Heart right ventricle (tissue), 16 donors: ENCODE measurements around the gene SELENOH. TPM values are rescaled to one million over a fixed set of nuclear protein-coding genes. Genes with fewer than 3 reads are reported as not detected.

Experiments
- ATAC-seq, 8 donors: fragments of 200-7000 bp; cut with Tn5 transposase; one replicate each; pipeline ENCODE4 v1.9.1; 2020; ENCODE audit warnings: mild to moderate bottlenecking in 8 of 8, moderate library complexity in 8 of 8, moderate number of reproducible peaks in 1 of 8
- DNase-seq, 2 donors: peaks; one replicate each; pipeline ENCODE4 v3.0.0-alpha.2; 2020
- H3K27ac ChIP-seq, 10 donors: fragments of 200-600 bp; sonication (generic) in 2 of 10; one replicate each; pipeline versions ENCODE4 v1.5.0 to v1.8.0; 2020 to 2022; ENCODE audit warnings: mild to moderate bottlenecking in 3 of 10
- H3K27me3 ChIP-seq, 7 donors: fragments of 200-600 bp; one replicate each; pipeline ENCODE4 v1.8.0; 2021 to 2022; ENCODE audit warnings: mild to moderate bottlenecking in 2 of 7
- H3K36me3 ChIP-seq, 9 donors: fragments of 200-600 bp; sonication (generic) in 1 of 9; one replicate each; pipeline versions ENCODE4 v1.5.0 to v1.8.0; 2020 to 2022; ENCODE audit warnings: mild to moderate bottlenecking in 2 of 9
- H3K4me1 ChIP-seq, 9 donors: fragments of 200-600 bp; sonication (generic) in 1 of 9; one replicate each; pipeline versions ENCODE4 v1.5.0 to v1.8.0; 2020 to 2022; ENCODE audit warnings: mild to moderate bottlenecking in 4 of 9
- H3K4me3 ChIP-seq, 10 donors: fragments of 200-600 bp; sonication (generic) in 2 of 10; one replicate each; pipeline versions ENCODE4 v1.5.0 to v1.8.0; 2020 to 2022; ENCODE audit warnings: mild to moderate bottlenecking in 7 of 10, moderate library complexity in 2 of 10
- H3K9me3 ChIP-seq, 11 donors: fragments of 200-600 bp in 10 of 11; sonication (generic) in 2 of 11; one replicate each; pipeline versions ENCODE4 v1.5.0 to v1.8.0; 2013 to 2022; ENCODE audit warnings: mild to moderate bottlenecking in 2 of 11, control low read depth in 1 of 11, moderate library complexity in 1 of 11
- WGBS, 2 donors: extraction: QIAGEN DNeasy Blood & Tissue Kit; methylation state at CpG; one replicate each; pipeline ENCODE4 v1.1.7; 2013; ENCODE audit warnings: inconsistent platforms in 1 of 2; 5-methylcytosine and 5-hydroxymethylcytosine counted together
- intact Hi-C, 10 donors: fragments of 100-400 bp; cut with DNase I; formaldehyde crosslinking; loops; one replicate each; pipeline versions ENCODE4 v1.11.1 to v1.14.2; 2022
- polyA plus RNA-seq, 2 donors: library from polyadenylated mRNA; stranded (reverse); fragments of 200-250 nt; gene quantifications; one replicate each; pipeline ENCODE4 v1.2.3, GENCODE V29; 2013
- total RNA-seq, 10 donors: library from RNA; stranded (reverse); fragmentation: NEBNext Ultra II Directional in 3 of 10; extraction: Animal tissue kit (Norgen Biotek cat#: 25700) in 3 of 10; gene quantifications; one replicate each; pipeline versions ENCODE4 v1.2.1 to v1.2.4, GENCODE V29; 2021 to 2023
- TF ChIP-seq, protein P1 (sequence below), 9 donors: fragments of 200-600 bp; sonication (generic) in 2 of 9; IDR thresholded peaks; one replicate each; pipeline versions ENCODE4 v1.5.0 to v1.8.0; 2021 to 2022; ENCODE audit warnings: antibody characterized with exemption in 9 of 9, mild to moderate bottlenecking in 5 of 9, moderate library complexity in 1 of 9
- donor health status: Arrhythmogenic right ventricular cardiomyopathy.
- donor health status: ischemic (EF 13 %, LVEDD 7.1; RV severe dilation, severe dysfunction).
- donor health status: healthy with polysubstance abuse.
- donor health status: DM: no; HTN: yes; CAD: no.
- donor health status: DM: no; HTN: no; CAD: no.
- donor health status: ischemic (EF 25% LVEDD 6.9; RV normal size, moderate dysfunction).
- donor health status: ischemic (EF 25% LVEDD 5.7; RV mildly dilated, moderate dysfunction).
- donor health status: healthy.
- donor health status: DM: yes; HTN: yes; CAD: no.
- donor health status: Ischemic cardiomyopathy.
- donor health status: ischemic (EF 35%, LVEDD 5.7; RV mildly dilated, moderate dysfunction).
- donor health status: nonischemic (EF 11% LVEDD 7.7; RV severe dilation, severe dysfunction).
- donor health status: DM: yes; HTN: yes; CAD: no.
- donor health status: PGD.
- donor health status: ischemic (EF 29% LVEDD 5.4; RV normal size, mild dysfunction).
- donor health status: nonischemic (EF 23%, LVEDD 6.1; RV moderate dilation, normal function).

SELENOH gene
- total and polyA plus RNA-seq, 12 donors, result 69.8 to 99.0 (median 77.5) TPM

DNA sequence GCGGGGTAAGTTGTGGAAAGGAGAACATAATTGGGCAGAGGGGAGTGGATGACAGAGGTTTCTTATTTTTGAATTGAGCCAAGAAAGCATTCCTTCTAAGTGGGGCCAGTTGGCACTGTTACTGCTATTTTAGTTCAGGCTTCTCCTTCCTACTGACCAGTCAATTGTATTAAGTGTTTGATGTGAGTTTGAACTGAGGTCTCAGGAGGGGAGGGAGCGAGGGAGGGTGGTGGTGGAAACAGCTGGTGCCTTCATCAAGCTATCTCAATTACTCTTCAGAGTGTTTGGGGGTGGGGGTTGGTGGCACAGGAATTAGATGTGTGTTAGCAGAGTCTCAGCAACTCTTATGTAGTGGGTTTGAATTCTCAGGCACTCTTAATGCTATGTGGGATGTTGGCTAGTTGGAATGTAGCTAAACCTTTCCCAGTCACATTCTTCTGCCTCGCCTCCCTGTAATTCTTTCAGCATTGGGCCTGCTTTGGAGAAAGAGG is 34.8 kb downstream of the SELENOH start:
- Histone ChIP-seq H3K9me3 (no peaks in the 10 kb centered on the region), H3K4me1 (peaks cover 41 to 100% (median 98%) of the 10 kb centered on the region in 9 donors), H3K36me3 (peaks cover 0 to 8% (median 0%) of the 10 kb centered on the region in 9 donors), H3K27ac (peak overlapping the region; percentile 21 to 95 (median 90)), H3K27me3 (no peaks in the 10 kb centered on the region), H3K4me3 (peak overlapping the region in 7 of 10 donors; percentile 2 to 40 (median 26))
- intact Hi-C loops, result loop anchor here in 2 of 10 donors (2.0 to 10.0 kb wide), 2 partner anchors 13 to 249 kb away; partner anchors contain the start of gene OR9Q1 (in 1 of the 2)
- DNase-seq (peak in 1 of 2 donors; percentile 43), ATAC-seq (peak in 5 of 8 donors; percentile 7 to 39 (median 23))
- TF ChIP-seq, protein P1, sequence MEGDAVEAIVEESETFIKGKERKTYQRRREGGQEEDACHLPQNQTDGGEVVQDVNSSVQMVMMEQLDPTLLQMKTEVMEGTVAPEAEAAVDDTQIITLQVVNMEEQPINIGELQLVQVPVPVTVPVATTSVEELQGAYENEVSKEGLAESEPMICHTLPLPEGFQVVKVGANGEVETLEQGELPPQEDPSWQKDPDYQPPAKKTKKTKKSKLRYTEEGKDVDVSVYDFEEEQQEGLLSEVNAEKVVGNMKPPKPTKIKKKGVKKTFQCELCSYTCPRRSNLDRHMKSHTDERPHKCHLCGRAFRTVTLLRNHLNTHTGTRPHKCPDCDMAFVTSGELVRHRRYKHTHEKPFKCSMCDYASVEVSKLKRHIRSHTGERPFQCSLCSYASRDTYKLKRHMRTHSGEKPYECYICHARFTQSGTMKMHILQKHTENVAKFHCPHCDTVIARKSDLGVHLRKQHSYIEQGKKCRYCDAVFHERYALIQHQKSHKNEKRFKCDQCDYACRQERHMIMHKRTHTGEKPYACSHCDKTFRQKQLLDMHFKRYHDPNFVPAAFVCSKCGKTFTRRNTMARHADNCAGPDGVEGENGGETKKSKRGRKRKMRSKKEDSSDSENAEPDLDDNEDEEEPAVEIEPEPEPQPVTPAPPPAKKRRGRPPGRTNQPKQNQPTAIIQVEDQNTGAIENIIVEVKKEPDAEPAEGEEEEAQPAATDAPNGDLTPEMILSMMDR (IDR thresholded peaks at IDR 0.05), result no peak
- 26 to 28% methylated on average over 3 of the region's 3 CpGs for WGBS, 2 donors

DNA sequence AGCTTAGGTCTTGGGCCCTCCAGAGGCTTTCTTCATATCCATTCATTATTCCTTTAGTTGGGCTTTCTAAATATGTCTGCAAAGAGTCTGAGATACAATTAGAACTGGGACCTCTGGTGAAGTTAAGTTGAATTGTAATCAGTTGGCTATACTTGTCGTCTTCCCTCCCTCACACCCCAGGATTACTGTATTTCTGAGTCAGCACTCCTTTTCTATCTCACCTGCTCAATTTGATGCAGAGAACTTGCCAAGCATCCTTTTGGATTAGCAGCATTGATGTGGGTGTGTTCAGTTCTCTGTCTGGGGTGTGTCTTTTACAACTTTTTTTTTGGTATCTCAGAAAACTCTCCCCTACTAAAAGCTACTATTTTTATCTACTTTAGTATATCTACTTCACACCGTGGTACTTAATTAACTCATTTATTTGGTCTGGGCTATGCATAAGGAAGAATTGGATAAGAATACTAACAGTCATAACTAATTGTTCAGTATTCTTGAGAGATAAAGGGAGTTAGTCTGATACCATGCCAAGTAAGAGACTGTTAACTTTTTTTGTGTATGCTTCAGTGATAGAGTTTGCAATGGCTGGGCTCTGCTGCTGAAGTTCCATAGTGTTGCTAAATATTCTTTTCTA is 35.4 kb downstream of the SELENOH start:
- Histone ChIP-seq H3K36me3 (peaks cover 0 to 13% (median 0%) of the 10 kb centered on the region in 9 donors), H3K9me3 (no peaks in the 10 kb centered on the region), H3K4me3 (peak overlapping the region in 4 of 10 donors; percentile 34 to 40 (median 38)), H3K27ac (peak overlapping the region; percentile 21 to 95 (median 90)), H3K4me1 (peaks cover 45 to 100% (median 98%) of the 10 kb centered on the region in 9 donors), H3K27me3 (no peaks in the 10 kb centered on the region)
- ATAC-seq (no peak), DNase-seq (no peak)
- 9 to 15% methylated on average over 2 of the region's 2 CpGs for WGBS, 2 donors
- TF ChIP-seq, protein P1 (IDR thresholded peaks at IDR 0.05), result no peak
- intact Hi-C loops, result loop anchor here in 2 of 10 donors (2.0 to 10.0 kb wide), 2 partner anchors 14 to 248 kb away; partner anchors contain the start of gene OR9Q1 (in 1 of the 2)

DNA sequence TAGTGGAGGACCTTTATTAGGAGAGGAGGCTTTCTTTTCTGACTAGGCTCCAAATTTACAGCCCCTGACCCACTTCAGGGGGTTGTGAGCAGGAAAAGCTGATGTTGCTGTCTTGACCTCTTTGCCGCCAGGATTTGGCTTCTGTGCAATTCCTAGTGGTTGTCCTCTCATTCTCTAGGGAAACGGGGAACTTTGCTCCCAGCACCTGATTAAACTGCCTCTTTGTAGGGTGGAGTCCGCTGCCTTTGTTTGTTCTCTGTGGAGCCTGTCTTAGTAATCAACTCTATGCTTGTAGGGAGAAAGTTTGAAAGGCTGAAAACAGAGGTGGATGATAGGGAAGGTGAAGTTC is 36.7 kb downstream of the SELENOH start:
- peaks cover 48 to 100% (median 99%) of the 10 kb centered on the region in 9 donors for H3K4me1 ChIP-seq
- WGBS, 2 donors, result 8 to 11% methylated on average over 3 of the region's 3 CpGs
- ATAC-seq, result peak in 6 of 8 donors; percentile 7 to 46 (median 32)
- intact Hi-C loops, result loop anchor here in 4 of 10 donors (2.0 to 10.0 kb wide), 3 partner anchors 15 to 247 kb away; partner anchors contain the start of genes CTNND1 (in 1 of the 4) and OR9Q1 (in 1 of the 4)
- H3K9me3 ChIP-seq, result no peaks in the 10 kb centered on the region
- TF ChIP-seq, protein P1 (IDR thresholded peaks at IDR 0.05), result no peak
- peak overlapping the region; percentile 74 to 95 (median 90) for H3K27ac ChIP-seq
- H3K4me3 ChIP-seq, result peak overlapping the region in 8 of 10 donors; percentile 5 to 41 (median 34)
- DNase-seq, result peak in 1 of 2 donors; percentile 47
- H3K27me3 ChIP-seq, result no peaks in the 10 kb centered on the region
- peaks cover 0 to 13% (median 0%) of the 10 kb centered on the region in 9 donors for H3K36me3 ChIP-seq

DNA sequence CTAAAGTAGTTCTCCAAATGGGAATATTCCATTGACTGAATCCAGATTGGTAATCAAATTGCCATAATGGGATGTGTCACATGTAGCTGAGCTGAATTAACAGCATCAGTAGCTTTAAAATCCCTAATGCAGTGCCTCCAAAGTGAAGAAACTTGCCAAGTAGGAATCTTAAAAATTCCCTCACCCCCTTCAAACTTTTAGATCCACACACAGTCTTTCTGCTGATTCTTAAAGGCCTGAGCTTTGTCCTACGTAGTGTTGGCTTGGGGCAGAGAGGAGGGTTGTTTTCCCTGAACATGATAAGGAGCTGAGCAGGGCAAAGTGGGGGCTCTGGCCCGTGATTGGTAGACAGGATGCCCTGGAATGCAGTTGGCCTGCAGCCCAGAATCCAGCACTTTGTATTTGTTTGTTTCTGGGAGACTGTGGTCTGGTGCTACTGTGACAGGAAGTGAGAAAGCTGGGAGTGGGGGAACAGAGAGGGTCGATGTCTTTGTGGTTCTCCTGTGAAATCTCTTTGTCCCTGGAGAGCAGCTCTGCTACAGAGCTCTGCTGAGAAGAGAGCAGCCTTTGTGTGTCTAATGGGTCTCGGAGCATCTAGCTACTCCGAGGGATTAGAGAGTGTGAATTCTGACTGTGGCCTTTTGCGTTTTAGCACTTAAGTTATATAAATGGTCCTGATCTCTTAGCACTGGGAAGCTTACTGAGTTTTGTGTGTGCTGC is 37.2 kb downstream of the SELENOH start:
- Histone ChIP-seq H3K27me3 (no peaks in the 10 kb centered on the region), H3K36me3 (peaks cover 0 to 13% (median 0%) of the 10 kb centered on the region in 9 donors), H3K4me3 (peak overlapping the region in 8 of 10 donors; percentile 5 to 41 (median 34)), H3K27ac (peak overlapping the region; percentile 74 to 95 (median 90)), H3K9me3 (no peaks in the 10 kb centered on the region), H3K4me1 (peaks cover 48 to 100% (median 98%) of the 10 kb centered on the region in 9 donors)
- intact Hi-C loops, result loop anchor here in 3 of 10 donors (2.0 to 10.0 kb wide), 3 partner anchors 16 to 246 kb away; partner anchors contain the start of genes CTNND1 (in 1 of the 3) and OR9Q1 (in 1 of the 3)
- TF ChIP-seq, protein P1 (IDR thresholded peaks at IDR 0.05), result no peak
- peak; percentile 88 to 94 (median 92) for ATAC-seq
- peak; percentile 88 to 96 for DNase-seq
- WGBS, 2 donors, result 1 to 3% methylated on average over 6 of the region's 6 CpGs
